H9 (cell line): ENCODE data around the gene OR52A5. TPM values are rescaled to one million over a fixed set of nuclear protein-coding genes. Genes with fewer than 3 reads are reported as not detected.

Experiments
- DNase-seq: peaks from one replicate; pipeline ENCODE4 v3.0.0-alpha.2; 2017
- H2AFZ ChIP-seq: one replicate; pipeline ENCODE4 v1.6.1; 2013; ENCODE audit warnings: mild to moderate bottlenecking, low read length, control low read depth, moderate library complexity
- H2AK5ac ChIP-seq: 2 replicates; pipeline ENCODE4 v1.6.1; 2013; ENCODE audit warnings: low read length, control low read depth, mixed read lengths; ENCODE audit not compliant: insufficient read length
- H2BK120ac ChIP-seq: one replicate; pipeline ENCODE4 v1.6.1; 2013; ENCODE audit warnings: low read depth, mild to moderate bottlenecking, low read length, control low read depth, inconsistent platforms; ENCODE audit not compliant: poor library complexity, severe bottlenecking
- H2BK12ac ChIP-seq: 2 replicates; pipeline ENCODE4 v1.6.1; 2013; ENCODE audit warnings: low read length, control low read depth, mixed read lengths, low read depth; ENCODE audit not compliant: insufficient read length
- H2BK15ac ChIP-seq: 2 replicates; pipeline ENCODE4 v1.6.1; 2013; ENCODE audit warnings: low read depth, low read length, control low read depth
- H2BK20ac ChIP-seq: one replicate; pipeline ENCODE4 v1.6.1; 2013; ENCODE audit warnings: low read depth, mild to moderate bottlenecking, low read length, control low read depth, inconsistent platforms; ENCODE audit not compliant: poor library complexity, severe bottlenecking
- H2BK5ac ChIP-seq: 2 replicates; pipeline ENCODE4 v1.6.1; 2013; ENCODE audit warnings: low read length, control low read depth, mixed read lengths; ENCODE audit not compliant: insufficient read length
- H3K14ac ChIP-seq: 2 replicates; pipeline ENCODE4 v1.6.1; 2013; ENCODE audit warnings: low read length, control low read depth; ENCODE audit not compliant: insufficient read depth
- H3K18ac ChIP-seq: 2 replicates; pipeline ENCODE4 v1.6.1; 2013; ENCODE audit warnings: low read depth, mild to moderate bottlenecking, mixed read lengths, low read length, control low read depth; ENCODE audit not compliant: insufficient read length
- H3K23ac ChIP-seq: 2 replicates; pipeline ENCODE4 v1.6.1; 2013; ENCODE audit warnings: low read length, control low read depth, mixed read lengths, low read depth; ENCODE audit not compliant: insufficient read length
- H3K23me2 ChIP-seq: 2 replicates; pipeline ENCODE4 v1.6.1; 2013; ENCODE audit warnings: low read depth, mild to moderate bottlenecking, mixed read lengths, low read length, control low read depth; ENCODE audit not compliant: insufficient read length, poor library complexity, severe bottlenecking
- H3K27ac ChIP-seq: 2 replicates; pipeline ENCODE4 v1.5.1; 2013; ENCODE audit warnings: low read length, control low read depth, mixed read lengths, low read depth; ENCODE audit not compliant: insufficient read length
- H3K27me3 ChIP-seq: 2 replicates; pipeline ENCODE4 v1.6.1; 2013; ENCODE audit warnings: low read length, control low read depth, inconsistent platforms; ENCODE audit not compliant: insufficient read depth
- H3K4ac ChIP-seq: 2 replicates; pipeline ENCODE4 v1.6.1; 2013; ENCODE audit warnings: low read depth, mild to moderate bottlenecking, control low read depth, inconsistent platforms, low read length, moderate library complexity
- H3K4me1 ChIP-seq: 2 replicates; pipeline ENCODE4 v1.6.1; 2013; ENCODE audit warnings: low read length, control low read depth, inconsistent platforms; ENCODE audit not compliant: insufficient read depth
- H3K4me2 ChIP-seq: 2 replicates; pipeline ENCODE4 v1.6.1; 2013; ENCODE audit warnings: low read length, control low read depth, mixed read lengths; ENCODE audit not compliant: insufficient read length, insufficient read depth
- H3K56ac ChIP-seq: 2 replicates; pipeline ENCODE4 v1.6.1; 2013; ENCODE audit warnings: low read depth, mild to moderate bottlenecking, mixed read lengths, low read length, control low read depth; ENCODE audit not compliant: insufficient read length
- H3K79me1 ChIP-seq: 2 replicates; pipeline ENCODE4 v1.6.1; 2013; ENCODE audit warnings: low read depth, mild to moderate bottlenecking, moderate library complexity, low read length, control low read depth, inconsistent platforms; ENCODE audit not compliant: insufficient read depth, poor library complexity, severe bottlenecking
- H3K79me2 ChIP-seq: 2 replicates; pipeline ENCODE4 v1.6.1; 2013; ENCODE audit warnings: low read length, control low read depth, inconsistent platforms; ENCODE audit not compliant: insufficient read depth
- H3K9ac ChIP-seq: 2 replicates; pipeline ENCODE4 v1.6.1; 2013; ENCODE audit warnings: low read length, control low read depth, mixed read lengths; ENCODE audit not compliant: insufficient read length; ENCODE audit errors: extremely low read depth
- H3K9me3 ChIP-seq: one replicate; pipeline ENCODE4 v1.6.1; 2013; ENCODE audit warnings: low read depth, low read length, inconsistent platforms; ENCODE audit not compliant: control insufficient read depth
- H3T11ph ChIP-seq: one replicate; pipeline ENCODE4 v1.6.1; 2013; ENCODE audit warnings: mild to moderate bottlenecking, low read length, control low read depth, inconsistent platforms
- H4K20me1 ChIP-seq: one replicate; pipeline ENCODE4 v1.6.1; 2013; ENCODE audit not compliant: control insufficient read depth, insufficient read length, insufficient read depth
- H4K5ac ChIP-seq: 2 replicates; pipeline ENCODE4 v1.6.1; 2013; ENCODE audit warnings: low read depth, mild to moderate bottlenecking, mixed read lengths, low read length, control low read depth; ENCODE audit not compliant: insufficient read length
- H4K8ac ChIP-seq: replicated peaks from 2 replicates; pipeline ENCODE4 v1.6.1; 2013; ENCODE audit warnings: low read length, control low read depth, mixed read lengths, low read depth; ENCODE audit not compliant: insufficient read length
- H4K91ac ChIP-seq: 2 replicates; pipeline ENCODE4 v1.6.1; 2013; ENCODE audit warnings: low read depth, mild to moderate bottlenecking, moderate library complexity, mixed read lengths, low read length, control low read depth; ENCODE audit not compliant: insufficient read length
- H3K27ac Mint-ChIP-seq, 3 experiments: 2 replicates in 2 of 3; 3 replicates in 1 of 3; pipeline ENCODE4 v1.8.0; 2020 to 2021; ENCODE audit warnings: mixed read lengths in 3 of 3, mild to moderate bottlenecking in 1 of 3, moderate library complexity in 1 of 3
- H3K27me3 Mint-ChIP-seq: 2 replicates; pipeline ENCODE4 v1.8.0; 2021; ENCODE audit warnings: low read depth, mild to moderate bottlenecking, moderate library complexity, mixed read lengths
- H3K36me3 Mint-ChIP-seq, 3 experiments: 2 replicates in 2 of 3; 3 replicates in 1 of 3; pipeline ENCODE4 v1.8.0; 2020 to 2021; ENCODE audit warnings: low read depth in 3 of 3, mixed read lengths in 3 of 3; ENCODE audit not compliant: insufficient read depth in 1 of 3
- H3K4me1 Mint-ChIP-seq, 2 experiments: 2 replicates each; pipeline ENCODE4 v1.8.0; 2020; ENCODE audit warnings: mixed read lengths in 2 of 2
- H3K4me3 Mint-ChIP-seq, 2 experiments: 2 replicates in 1 of 2; 3 replicates in 1 of 2; pipeline ENCODE4 v1.8.0; 2020 to 2021; ENCODE audit warnings: mild to moderate bottlenecking in 2 of 2, mixed read lengths in 2 of 2, moderate library complexity in 1 of 2
- H3K9me3 Mint-ChIP-seq, 2 experiments: 2 replicates in 1 of 2; 3 replicates in 1 of 2; pipeline ENCODE4 v1.8.0; 2020; ENCODE audit warnings: mild to moderate bottlenecking in 2 of 2, mixed read lengths in 2 of 2, moderate library complexity in 1 of 2
- WGBS: extraction: QIAGEN DNeasy Blood & Tissue Kit; methylation state at CpG from one replicate; pipeline ENCODE4 v1.1.7; 2013; ENCODE audit warnings: missing lambda C conversion rate, low lambda C conversion rate, mixed read lengths; ENCODE audit not compliant: insufficient read length; ENCODE audit errors: extremely low coverage; 5-methylcytosine and 5-hydroxymethylcytosine counted together
- total RNA-seq: library from RNA; stranded (reverse); gene quantifications from 2 replicates; pipeline ENCODE4 v1.2.1, GENCODE V29; 2021
- TF ChIP-seq, protein P1 (sequence below): fragments of 200-600 bp; sonication (generic); conservative IDR thresholded peaks from 3 replicates; pipeline ENCODE4 v1.8.0; 2021; ENCODE audit warnings: antibody characterized with exemption, mild to moderate bottlenecking

OR52A5 gene
- total RNA-seq, 1 experiment from 2014 or later: not detected

DNA sequence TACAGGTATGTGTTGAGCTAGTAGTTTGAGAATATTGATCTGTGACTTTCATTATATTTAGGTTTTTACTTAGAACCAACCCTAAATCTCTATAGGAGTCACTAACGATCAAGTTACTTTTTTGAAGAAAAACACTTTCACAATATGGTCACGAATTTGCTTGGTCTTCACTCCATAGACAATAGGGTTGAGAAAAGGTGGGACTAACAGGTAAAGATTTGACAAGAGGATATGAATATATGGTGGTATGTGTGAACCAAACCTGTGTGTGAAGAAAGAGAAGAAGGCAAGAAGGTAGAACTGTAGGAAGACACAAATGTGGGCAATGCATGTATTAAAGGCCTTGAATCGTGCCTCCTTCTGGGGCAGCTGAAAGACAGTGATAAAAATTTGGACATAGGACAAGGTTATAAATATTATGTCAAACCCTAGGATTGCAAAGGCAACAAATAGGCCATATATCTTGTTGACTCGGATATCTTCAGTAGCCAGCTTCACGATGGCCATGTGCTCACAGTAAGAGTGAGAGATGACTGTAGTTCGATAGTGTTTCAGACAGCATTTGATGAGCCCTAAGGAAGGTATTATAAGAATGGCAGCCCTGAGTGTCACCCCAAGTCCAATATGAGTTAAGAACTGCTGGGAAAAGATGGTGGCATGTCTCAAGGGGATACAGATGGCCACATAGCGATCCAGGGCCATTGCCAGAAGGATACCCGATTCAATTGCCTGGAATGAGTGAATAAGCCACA, 6.4 kb downstream of the OR52A5 start:
- H3K9ac ChIP-seq: no peak overlapping the region
- no peak overlapping the region for H2BK5ac ChIP-seq
- no peak overlapping the region for H3T11ph ChIP-seq
- no peaks in the 10 kb centered on the region for H4K20me1 ChIP-seq
- no peaks in the 10 kb centered on the region for H3K79me2 ChIP-seq
- H4K5ac ChIP-seq: no peak overlapping the region
- H2BK15ac ChIP-seq: no peak overlapping the region
- no peak overlapping the region for H4K91ac ChIP-seq
- no peak overlapping the region for H3K14ac ChIP-seq
- WGBS: no CpG with 5 or more reads among the region's 8 CpGs
- DNase-seq: no peak
- H3K27ac ChIP-seq: no peak overlapping the region
- H3K79me1 ChIP-seq: no peaks in the 10 kb centered on the region
- H2AK5ac ChIP-seq: no peak overlapping the region
- H3K56ac ChIP-seq: no peak overlapping the region
- no peaks in the 10 kb centered on the region; the same call in 1 of the 2 replicates for H3K4me1 ChIP-seq
- no peak overlapping the region for H3K23ac ChIP-seq
- no peaks in the 10 kb centered on the region for H3K23me2 ChIP-seq
- H3K18ac ChIP-seq: no peak overlapping the region
- H2BK120ac ChIP-seq: no peak overlapping the region
- Mint-ChIP-seq H3K27ac (no peak overlapping the region), H3K9me3 (no peaks in the 10 kb centered on the region), H3K27me3 (no peaks in the 10 kb centered on the region), H3K4me1 (peaks cover 14% of the 10 kb centered on the region in 2 experiments), H3K4me3 (no peak overlapping the region), H3K36me3 (no peaks in the 10 kb centered on the region)
- no peak overlapping the region for H2BK12ac ChIP-seq
- no peak overlapping the region for H2BK20ac ChIP-seq
- no peaks in the 10 kb centered on the region for H3K27me3 ChIP-seq
- no peak overlapping the region for H3K4ac ChIP-seq
- TF ChIP-seq, protein P1, sequence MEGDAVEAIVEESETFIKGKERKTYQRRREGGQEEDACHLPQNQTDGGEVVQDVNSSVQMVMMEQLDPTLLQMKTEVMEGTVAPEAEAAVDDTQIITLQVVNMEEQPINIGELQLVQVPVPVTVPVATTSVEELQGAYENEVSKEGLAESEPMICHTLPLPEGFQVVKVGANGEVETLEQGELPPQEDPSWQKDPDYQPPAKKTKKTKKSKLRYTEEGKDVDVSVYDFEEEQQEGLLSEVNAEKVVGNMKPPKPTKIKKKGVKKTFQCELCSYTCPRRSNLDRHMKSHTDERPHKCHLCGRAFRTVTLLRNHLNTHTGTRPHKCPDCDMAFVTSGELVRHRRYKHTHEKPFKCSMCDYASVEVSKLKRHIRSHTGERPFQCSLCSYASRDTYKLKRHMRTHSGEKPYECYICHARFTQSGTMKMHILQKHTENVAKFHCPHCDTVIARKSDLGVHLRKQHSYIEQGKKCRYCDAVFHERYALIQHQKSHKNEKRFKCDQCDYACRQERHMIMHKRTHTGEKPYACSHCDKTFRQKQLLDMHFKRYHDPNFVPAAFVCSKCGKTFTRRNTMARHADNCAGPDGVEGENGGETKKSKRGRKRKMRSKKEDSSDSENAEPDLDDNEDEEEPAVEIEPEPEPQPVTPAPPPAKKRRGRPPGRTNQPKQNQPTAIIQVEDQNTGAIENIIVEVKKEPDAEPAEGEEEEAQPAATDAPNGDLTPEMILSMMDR: no peak
- no peaks in the 10 kb centered on the region for H3K9me3 ChIP-seq
- no peak overlapping the region for H3K4me2 ChIP-seq
- no peak overlapping the region for H4K8ac ChIP-seq
- H2AFZ ChIP-seq: no peak overlapping the region
